Kidney (tissue), 14 donors: ENCODE measurements around the gene VMO1. TPM values are rescaled to one million over a fixed set of nuclear protein-coding genes. Genes with fewer than 3 reads are reported as not detected.

Source experiments
- DNase-seq, 5 donors: peaks; one replicate each; pipeline ENCODE4 v3.0.0-alpha.2; 2013 to 2020
- FAIRE-seq: peaks from 2 replicates; lab custom pipeline; 2012; peaks lifted over from hg19 to GRCh38; lab: Jason Lieb, UNC
- H3K27ac ChIP-seq, 2 donors: one replicate each; pipeline ENCODE4 v1.7.0; 2013; ENCODE audit warnings: low read depth in 2 of 2, low read length in 2 of 2, inconsistent platforms in 1 of 2
- H3K27me3 ChIP-seq: one replicate; pipeline ENCODE4 v1.7.1; 2013; ENCODE audit warnings: low read length, inconsistent platforms; ENCODE audit not compliant: control insufficient read depth, insufficient read depth
- H3K36me3 ChIP-seq, 3 donors: one replicate each; pipeline versions ENCODE4 v1.7.0 to v1.7.1; 2013; ENCODE audit warnings: low read length in 3 of 3, control low read depth in 1 of 3, inconsistent platforms in 1 of 3; ENCODE audit not compliant: insufficient read depth in 3 of 3, control insufficient read depth in 2 of 3
- H3K4me1 ChIP-seq, 3 donors: one replicate each; pipeline versions ENCODE4 v1.7.0 to v1.7.1; 2013; ENCODE audit warnings: low read length in 3 of 3, inconsistent platforms in 1 of 3, low read depth in 1 of 3; ENCODE audit not compliant: control insufficient read depth in 2 of 3, insufficient read depth in 2 of 3
- H3K4me3 ChIP-seq, 3 donors: one replicate each; pipeline versions ENCODE4 v1.7.0 to v1.8.1; 2013; ENCODE audit warnings: low read length in 3 of 3, control low read depth in 1 of 3, inconsistent platforms in 1 of 3
- H3K9ac ChIP-seq, 3 donors: one replicate each; pipeline versions ENCODE4 v1.7.0 to v1.7.1; 2013; ENCODE audit warnings: low read length in 3 of 3, control low read depth in 1 of 3, inconsistent platforms in 1 of 3
- H3K9me3 ChIP-seq, 3 donors: one replicate each; pipeline versions ENCODE4 v1.7.0 to v1.7.1; 2013; ENCODE audit warnings: low read length in 3 of 3, control low read depth in 1 of 3, inconsistent platforms in 1 of 3; ENCODE audit not compliant: control insufficient read depth in 2 of 3, insufficient read depth in 1 of 3
- CTCF ChIP-seq: IDR thresholded peaks from 3 replicates; pipeline ENCODE4 v1.5.1; 2012; ENCODE audit warnings: mild to moderate bottlenecking, moderate library complexity, borderline replicate concordance; ENCODE audit not compliant: insufficient read depth; ENCODE audit errors: extremely low read depth
- intact Hi-C: fragments of 100-400 bp; cut with DNase I; formaldehyde crosslinking; loops from one replicate; pipeline ENCODE4 v1.11.1; 2022
- polyA plus RNA-seq: library from polyadenylated mRNA; stranded (reverse); fragments of 350-450 nt; fragmentation: Illumina TruSeq; extraction: RNeasy Lipid Tissue Mini Kit (QIAGEN cat#74804); gene quantifications from one replicate; pipeline ENCODE4 v1.2.3, GENCODE V29; 2014; ENCODE audit warnings: low read depth, low replicate concordance; ENCODE audit not compliant: insufficient read depth
- total RNA-seq: library from RNA; stranded (reverse); fragmentation: NEBNext Ultra II Directional; extraction: Animal tissue kit (Norgen Biotek cat#: 25700); gene quantifications from one replicate; pipeline ENCODE4 v1.2.1, GENCODE V29; 2021
- donor health status: control.
- donor health status: control.
- donor health status: control.
- donor health status: control.
- donor health status: control.
- donor health status: DM: yes; HTN: yes; CAD: no.
- donor health status: Normal renal cell carcinoma (clear cell type).

Gene VMO1
- total and polyA plus RNA-seq, 2 donors from 2014 or later: 2.5 to 3.0 TPM

DNA sequence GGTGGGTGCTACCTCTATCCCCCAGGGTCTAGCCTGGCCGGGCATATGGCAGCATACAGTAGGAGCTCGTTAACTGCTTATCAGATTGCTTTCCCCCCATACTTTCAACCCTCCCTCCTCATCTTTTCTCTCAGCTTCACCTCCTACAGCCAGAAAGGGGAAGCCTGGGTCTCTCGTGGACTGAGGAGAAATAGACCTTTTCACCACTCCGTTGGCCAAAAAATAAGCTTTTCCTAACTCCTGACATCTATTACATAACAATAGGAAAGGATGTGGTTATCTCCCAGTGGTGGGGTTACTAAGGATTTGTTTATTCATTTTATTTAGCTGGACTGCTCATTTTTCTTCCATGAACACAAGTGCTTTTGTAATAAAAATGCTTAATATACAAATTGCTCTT is 37.5 kb downstream of the VMO1 start:
- peaks cover 0 to 4% (median 0%) of the 10 kb centered on the region in 3 donors for H3K4me1 ChIP-seq
- no peaks in the 10 kb centered on the region for H3K9me3 ChIP-seq
- DNase-seq (peak in 1 of 5 donors; percentile 33), FAIRE-seq (no peak)
- H3K4me3 ChIP-seq: no peak overlapping the region
- no peaks in the 10 kb centered on the region for H3K36me3 ChIP-seq
- no peak overlapping the region for H3K27ac ChIP-seq
- H3K27me3 ChIP-seq: peaks cover 2% of the 10 kb centered on the region
- intact Hi-C loops: no loop called here
- H3K9ac ChIP-seq: no peak overlapping the region
- TF ChIP-seq CTCF: no peak

- DNase-seq (peak in 2 of 5 donors; percentile 15 to 31), FAIRE-seq (no peak)
- H3K36me3 ChIP-seq: no peaks in the 10 kb centered on the region
- peaks cover 2% of the 10 kb centered on the region for H3K27me3 ChIP-seq
- H3K9me3 ChIP-seq: no peaks in the 10 kb centered on the region
- intact Hi-C loops: no loop called here
- TF ChIP-seq CTCF: no peak
- no peak overlapping the region for H3K27ac ChIP-seq
- H3K4me1 ChIP-seq: peaks cover 0 to 4% (median 0%) of the 10 kb centered on the region in 3 donors
- no peak overlapping the region for H3K4me3 ChIP-seq
- H3K9ac ChIP-seq: no peak overlapping the region
Measured at GRCh38 chr17:4747847-4748246, 38.3 kb downstream of the VMO1 start.

- intact Hi-C loops: no loop called here
- Histone ChIP-seq H3K4me1 (peaks cover 0 to 4% (median 0%) of the 10 kb centered on the region in 3 donors), H3K27ac (no peak overlapping the region), H3K4me3 (no peak overlapping the region), H3K9ac (no peak overlapping the region), H3K36me3 (no peaks in the 10 kb centered on the region), H3K9me3 (no peaks in the 10 kb centered on the region), H3K27me3 (peaks cover 2% of the 10 kb centered on the region)
- TF ChIP-seq CTCF: no peak
- FAIRE-seq (no peak), DNase-seq (peak; percentile 28 to 72 (median 52))
Measured at GRCh38 chr17:4744999-4745969, 40.9 kb downstream of the VMO1 start.
